ENCODE results near the gene SYT1. TPM values are rescaled to one million over a fixed set of nuclear protein-coding genes. Genes with fewer than 3 reads are reported as not detected.

The SYT1 gene
- total RNA-seq, 1 experiment from 2014 or later, result 44.9 TPM

- BruUV-seq (replicated peaks), result no TSS peak
- Histone ChIP-seq H3K9me2 (ENCODE audit: insufficient read depth) (no peaks in the 10 kb centered on the region), H3K79me2 (ENCODE audit: insufficient read depth, low read length) (no peaks in the 10 kb centered on the region), H3K4me3 (replicated peaks in 1 of 2; ENCODE audit: low read depth in 1 of 2, low read length in 2 of 2) (no peak overlapping the region), H3K9ac (ENCODE audit: low read length) (no peak overlapping the region), H2AFZ (ENCODE audit: low read depth, low read length, poor library complexity, severe bottlenecking) (no peak overlapping the region), H3K9me3 (ENCODE audit: control insufficient read depth in 1 of 2, insufficient read depth in 1 of 2, low read depth in 1 of 2, low read length in 2 of 2) (no peaks in the 10 kb centered on the region), H3K27ac (ENCODE audit: low read depth, low read length) (no peak overlapping the region), H3K4me2 (ENCODE audit: low read length) (no peak overlapping the region), H3K4me1 (ENCODE audit: control insufficient read depth in 1 of 2, insufficient read depth in 2 of 2, low read length in 2 of 2) (no peaks in the 10 kb centered on the region), H3K27me3 (ENCODE audit: insufficient read depth, low read length) (no peaks in the 10 kb centered on the region), H4K20me1 (ENCODE audit: insufficient read depth) (no peaks in the 10 kb centered on the region), H3K36me3 (ENCODE audit: control insufficient read depth in 1 of 2, insufficient read depth in 2 of 2, low read length in 2 of 2) (no peaks in the 10 kb centered on the region)
- CTCF ChIA-PET, result interaction anchor here (0.7 kb wide), 1 partner anchor 11 kb away, joined by 3 read pairs; no protein-coding TSS in a partner anchor
- TF ChIP-seq EZH2 (IDR thresholded peaks at IDR 0.05) (no peak), RAD21 (IDR thresholded peaks at IDR 0.05; ENCODE audit: low read depth) (no peak)
- TF ChIP-seq, protein P1, sequence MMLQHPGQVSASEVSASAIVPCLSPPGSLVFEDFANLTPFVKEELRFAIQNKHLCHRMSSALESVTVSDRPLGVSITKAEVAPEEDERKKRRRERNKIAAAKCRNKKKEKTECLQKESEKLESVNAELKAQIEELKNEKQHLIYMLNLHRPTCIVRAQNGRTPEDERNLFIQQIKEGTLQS (IDR thresholded peaks at IDR 0.05), result no peak
- no peak for ATAC-seq
- POLR2A ChIA-PET, result no interaction called here
- intact Hi-C loops (cut with micrococcal nuclease), result no loop called here
- RAD21 ChIA-PET (ENCODE audit: low non-redundant PET in 1 of 2, low total read pairs in 2 of 2, uncharacterized antibody in 2 of 2, unreplicated experiment in 2 of 2), result no interaction called here
- no peak for DNase-seq (ENCODE audit: low read depth, low spot score)
These were observed 533.0 kb downstream of the SYT1 start for GRCh38 chr12:79397609-79398008.

DNA sequence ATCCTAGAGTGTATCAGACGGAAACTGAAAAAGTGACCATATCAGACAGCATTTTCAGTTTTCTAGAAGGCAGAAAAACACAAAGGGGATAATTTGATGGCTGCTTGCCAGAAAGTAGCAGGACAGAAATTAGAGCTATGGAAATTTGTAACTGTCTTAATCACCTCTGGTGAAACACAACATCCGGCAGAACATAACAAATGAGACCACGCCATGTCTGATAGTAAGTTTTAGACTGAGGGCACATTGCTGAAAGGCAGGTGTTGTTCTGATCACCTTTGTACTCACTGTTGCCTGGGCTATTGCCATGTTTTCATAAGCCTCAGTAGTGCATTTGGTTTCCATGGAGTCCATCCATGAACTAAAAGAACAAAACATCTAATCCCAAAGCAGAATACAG, 535.9 kb downstream of the SYT1 start:
- Histone ChIP-seq H3K36me3 (ENCODE audit: control insufficient read depth in 1 of 2, insufficient read depth in 2 of 2, low read length in 2 of 2) (no peaks in the 10 kb centered on the region), H2AFZ (ENCODE audit: low read depth, low read length, poor library complexity, severe bottlenecking) (no peak overlapping the region), H4K20me1 (ENCODE audit: insufficient read depth) (no peaks in the 10 kb centered on the region), H3K4me1 (ENCODE audit: control insufficient read depth in 1 of 2, insufficient read depth in 2 of 2, low read length in 2 of 2) (no peaks in the 10 kb centered on the region), H3K9ac (ENCODE audit: low read length) (no peak overlapping the region), H3K9me2 (ENCODE audit: insufficient read depth) (no peaks in the 10 kb centered on the region), H3K4me3 (replicated peaks in 1 of 2; ENCODE audit: low read depth in 1 of 2, low read length in 2 of 2) (no peak overlapping the region), H3K27me3 (ENCODE audit: insufficient read depth, low read length) (no peaks in the 10 kb centered on the region), H3K9me3 (ENCODE audit: control insufficient read depth in 1 of 2, insufficient read depth in 1 of 2, low read depth in 1 of 2, low read length in 2 of 2) (no peaks in the 10 kb centered on the region), H3K79me2 (ENCODE audit: insufficient read depth, low read length) (no peaks in the 10 kb centered on the region), H3K27ac (ENCODE audit: low read depth, low read length) (no peak overlapping the region), H3K4me2 (ENCODE audit: low read length) (no peak overlapping the region)
- DNase-seq (ENCODE audit: low read depth, low spot score) (no peak), ATAC-seq (no peak)
- RAD21 ChIA-PET (ENCODE audit: low non-redundant PET in 1 of 2, low total read pairs in 2 of 2, uncharacterized antibody in 2 of 2, unreplicated experiment in 2 of 2), result no interaction called here
- CTCF ChIA-PET, result no interaction called here
- intact Hi-C loops (cut with micrococcal nuclease), result no loop called here
- BruUV-seq (replicated peaks), result no TSS peak
- POLR2A ChIA-PET, result no interaction called here
- TF ChIP-seq TCF7L2 (IDR thresholded peaks at IDR 0.05; ENCODE audit: borderline replicate concordance, extremely low read depth, insufficient read depth, insufficient read length) (no peak), SIN3A (IDR thresholded peaks at IDR 0.05; ENCODE audit: low read depth) (no peak), REST (IDR thresholded peaks at IDR 0.05; ENCODE audit: low read depth) (no peak), ZBTB33 (IDR thresholded peaks at IDR 0.05; ENCODE audit: extremely low read depth, insufficient replicate concordance, low read length) (no peak), POLR2A (IDR thresholded peaks at IDR 0.05; ENCODE audit: borderline replicate concordance, extremely low read depth, insufficient read depth, insufficient read length) (no peak), MAX (IDR thresholded peaks at IDR 0.05) (no peak), CBX3 (IDR thresholded peaks at IDR 0.05; ENCODE audit: low read depth) (no peak), EZH2 (IDR thresholded peaks at IDR 0.05) (no peak), ZFX (IDR thresholded peaks at IDR 0.05) (no peak), SRF (IDR thresholded peaks at IDR 0.05; ENCODE audit: low read depth) (no peak), CEBPB (IDR thresholded peaks at IDR 0.05; ENCODE audit: low read depth) (no peak), RAD21 (IDR thresholded peaks at IDR 0.05; ENCODE audit: low read depth) (no peak), YY1 (IDR thresholded peaks at IDR 0.05; ENCODE audit: extremely low read depth, insufficient replicate concordance, low read depth, low read length) (no peak), JUND (IDR thresholded peaks at IDR 0.05) (no peak), SP1 (IDR thresholded peaks at IDR 0.05; ENCODE audit: low read depth) (no peak)
- TF ChIP-seq, protein P1 (IDR thresholded peaks at IDR 0.05), result no peak

Measured in HCT116 (cell line).